Colon (tissue), 2 donors: Measurements from ENCODE around the gene DCUN1D2.

Experiments
- FAIRE-seq: peaks from 2 replicates; lab custom pipeline; 2012; peaks lifted over from hg19 to GRCh38; lab: Jason Lieb, UNC
- donor health status: control.
- donor health status: control.

Gene DCUN1D2

GRCh38 chr13:113407103-113407530 lies 83.4 kb downstream of the DCUN1D2 start:
- FAIRE-seq = no peak

- FAIRE-seq = no peak
These were observed 84.0 kb downstream of the DCUN1D2 start for GRCh38 chr13:113406321-113407102.
